Neutrophil (primary cell): Measurements from ENCODE around the gene WARS2.

ENCODE experiments used
- H3K27ac ChIP-seq: fragments of 200-600 bp; sonication (generic); 2 replicates; pipeline ENCODE4 v1.5.1; 2016; ENCODE audit warnings: mild to moderate bottlenecking, moderate library complexity
- H3K27me3 ChIP-seq: fragments of 200-600 bp; sonication (generic); 2 replicates; pipeline ENCODE4 v1.6.0; 2016; ENCODE audit warnings: mild to moderate bottlenecking
- H3K36me3 ChIP-seq: fragments of 200-600 bp; sonication (generic); 2 replicates; pipeline ENCODE4 v1.5.1; 2017
- H3K4me1 ChIP-seq, 2 experiments: fragments of 200-600 bp in 1 of 2; sonication (generic) in 1 of 2; 1 replicate in 1 of 2; 2 replicates in 1 of 2; pipeline versions ENCODE4 v1.5.1 to v1.6.1; 2013 to 2016; ENCODE audit warnings: low read depth in 1 of 2, low read length in 1 of 2, mild to moderate bottlenecking in 1 of 2, moderate library complexity in 1 of 2; ENCODE audit not compliant: control insufficient read depth in 1 of 2, insufficient read depth in 1 of 2
- H3K4me3 ChIP-seq, 2 experiments: fragments of 200-600 bp in 1 of 2; sonication (generic) in 1 of 2; 1 replicate in 1 of 2; 2 replicates in 1 of 2; pipeline ENCODE4 v1.5.1; 2013 to 2016; ENCODE audit warnings: low read depth in 1 of 2, low read length in 1 of 2, mild to moderate bottlenecking in 1 of 2, moderate library complexity in 1 of 2
- H3K9me3 ChIP-seq: fragments of 200-600 bp; sonication (generic); 2 replicates; pipeline ENCODE4 v1.5.1; 2016
- CTCF ChIP-seq: fragments of 200-600 bp; sonication (generic); IDR thresholded peaks from 2 replicates; pipeline ENCODE4 v1.5.1; 2016; ENCODE audit warnings: antibody characterized with exemption

The WARS2 gene

GRCh38 chr1:119083479-119083878, 57.0 kb downstream of the WARS2 start:
- Histone ChIP-seq H3K27me3 (no peaks in the 10 kb centered on the region), H3K9me3 (no peaks in the 10 kb centered on the region), H3K4me3 (no peak overlapping the region), H3K4me1 (no peaks in the 10 kb centered on the region), H3K27ac (no peak overlapping the region), H3K36me3 (no peaks in the 10 kb centered on the region)
- TF ChIP-seq CTCF = no peak

- TF ChIP-seq CTCF = no peak
- H3K27me3 ChIP-seq = no peaks in the 10 kb centered on the region
- no peak overlapping the region for H3K4me3 ChIP-seq
- H3K27ac ChIP-seq = no peak overlapping the region
- H3K4me1 ChIP-seq = no peaks in the 10 kb centered on the region
- no peaks in the 10 kb centered on the region for H3K9me3 ChIP-seq
- H3K36me3 ChIP-seq = no peaks in the 10 kb centered on the region
These were observed 58.8 kb downstream of the WARS2 start for GRCh38 chr1:119081700-119082099.

- H3K36me3 ChIP-seq = no peaks in the 10 kb centered on the region
- H3K4me3 ChIP-seq = no peak overlapping the region
- H3K27ac ChIP-seq = no peak overlapping the region
- no peaks in the 10 kb centered on the region for H3K9me3 ChIP-seq
- H3K4me1 ChIP-seq = no peaks in the 10 kb centered on the region
- no peaks in the 10 kb centered on the region for H3K27me3 ChIP-seq
- no peak for TF ChIP-seq CTCF
These were observed 59.2 kb downstream of the WARS2 start for GRCh38 chr1:119081267-119081666.

- Histone ChIP-seq H3K4me1 (no peaks in the 10 kb centered on the region), H3K4me3 (no peak overlapping the region), H3K27me3 (no peaks in the 10 kb centered on the region), H3K27ac (no peak overlapping the region), H3K36me3 (no peaks in the 10 kb centered on the region), H3K9me3 (no peaks in the 10 kb centered on the region)
- no peak for TF ChIP-seq CTCF
These were observed 59.9 kb downstream of the WARS2 start for GRCh38 chr1:119080586-119080985.

- no peaks in the 10 kb centered on the region for H3K36me3 ChIP-seq
- H3K27me3 ChIP-seq = no peaks in the 10 kb centered on the region
- H3K9me3 ChIP-seq = no peaks in the 10 kb centered on the region
- no peak for TF ChIP-seq CTCF
- H3K27ac ChIP-seq = no peak overlapping the region
- H3K4me1 ChIP-seq = no peaks in the 10 kb centered on the region
- no peak overlapping the region for H3K4me3 ChIP-seq
These were observed 60.6 kb downstream of the WARS2 start for GRCh38 chr1:119079881-119080280.

- no peak overlapping the region for H3K4me3 ChIP-seq
- no peak for TF ChIP-seq CTCF
- H3K36me3 ChIP-seq = no peaks in the 10 kb centered on the region
- no peaks in the 10 kb centered on the region for H3K9me3 ChIP-seq
- H3K27me3 ChIP-seq = no peaks in the 10 kb centered on the region
- H3K27ac ChIP-seq = no peak overlapping the region
- no peaks in the 10 kb centered on the region for H3K4me1 ChIP-seq
These were observed 64.8 kb downstream of the WARS2 start for GRCh38 chr1:119075614-119076013.
